ENCODE data around the gene TBX4. TPM values are rescaled to one million over a fixed set of nuclear protein-coding genes. Genes with fewer than 3 reads are reported as not detected.
A peak's percentile ranks its signal among the peaks of the same experiment; 100 is the strongest.

The TBX4 gene
- total and polyA plus RNA-seq, 2 of the 13 experiments (the other 11 are each of a cell fraction or from before 2014, with no cell fraction given) = 0.11 to 1.1 TPM

DNA sequence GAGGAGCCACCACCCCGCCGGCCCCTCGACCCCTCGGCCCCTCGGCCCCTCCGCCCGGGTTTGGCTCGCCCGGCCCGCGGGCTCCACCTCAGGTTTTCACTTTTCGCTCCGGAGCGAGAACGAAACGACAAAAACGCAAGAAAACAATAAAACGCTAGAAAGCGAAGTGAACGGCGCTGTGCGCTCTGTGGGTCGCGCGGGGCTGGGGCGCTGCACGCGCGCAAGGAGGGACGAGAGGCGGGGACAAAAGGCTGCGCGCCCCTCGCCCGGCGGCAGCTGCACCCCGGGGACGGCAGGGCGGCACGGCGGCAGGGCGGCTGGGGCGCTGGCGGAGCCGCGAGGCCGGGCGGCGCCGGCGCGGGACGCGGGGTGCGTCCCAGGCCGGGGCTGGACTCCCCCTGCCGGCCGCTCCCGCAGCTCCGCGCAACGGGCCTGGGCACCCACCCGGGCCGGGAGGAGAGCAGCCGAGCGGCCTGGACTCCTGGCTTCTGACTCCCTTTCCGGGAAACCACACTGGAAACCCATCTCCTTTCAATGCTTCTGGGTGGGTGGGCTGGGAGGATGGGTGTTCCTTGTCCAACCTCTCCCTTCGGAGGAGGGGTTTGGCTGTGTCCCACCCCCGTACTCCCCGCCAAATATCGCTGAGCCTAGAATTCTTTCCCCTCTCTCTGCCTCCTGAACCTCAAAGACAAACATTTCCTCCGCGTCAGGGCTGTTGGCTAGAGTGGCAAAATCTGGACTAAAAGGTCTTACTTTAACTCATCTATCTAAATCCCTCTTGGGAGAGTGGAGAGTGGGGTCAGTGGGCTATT, 42.7 kb upstream of the TBX4 start (continued):
- TF ChIP-seq MLLT10 (CRISPR knock-in tag; IDR thresholded peaks at IDR 0.05) (no peak), STAT5B (CRISPR knock-in tag; IDR thresholded peaks at IDR 0.05) (no peak), ZNF891 (CRISPR knock-in tag; IDR thresholded peaks at IDR 0.05) (no peak), KDM4B (CRISPR knock-in tag; IDR thresholded peaks at IDR 0.05) (no peak), ZNF501 (CRISPR knock-in tag; IDR thresholded peaks at IDR 0.05) (no peak), TBX3 (IDR thresholded peaks at IDR 0.05; ENCODE audit: borderline replicate concordance) (no peak), ZNF75D (CRISPR knock-in tag; IDR thresholded peaks at IDR 0.05; ENCODE audit: borderline replicate concordance) (no peak), MLX (CRISPR knock-in tag; IDR thresholded peaks at IDR 0.05) (no peak), ZNF660 (CRISPR knock-in tag; IDR thresholded peaks at IDR 0.05; ENCODE audit: borderline replicate concordance, low read depth) (no peak), TMF1 (CRISPR knock-in tag; IDR thresholded peaks at IDR 0.05; ENCODE audit: low read depth) (peak; percentile 84), ZNF841 (CRISPR knock-in tag; IDR thresholded peaks at IDR 0.05; ENCODE audit: borderline replicate concordance) (no peak), TARDBP (CRISPR knock-in tag; IDR thresholded peaks at IDR 0.05) (no peak), SMAD3 (CRISPR knock-in tag; IDR thresholded peaks at IDR 0.05) (no peak), DNMT3B (CRISPR knock-in tag; conservative IDR thresholded peaks at IDR 0.05) (no peak), GFI1 (CRISPR knock-in tag; IDR thresholded peaks at IDR 0.05; ENCODE audit: borderline replicate concordance) (peak; percentile 41; the same call in 1 of the 2 replicates), STAT6 (CRISPR knock-in tag; IDR thresholded peaks at IDR 0.05; ENCODE audit: borderline replicate concordance) (no peak), ZNF850 (CRISPR knock-in tag; conservative IDR thresholded peaks at IDR 0.05) (no peak), DPF2 (CRISPR knock-in tag; IDR thresholded peaks at IDR 0.05; ENCODE audit: borderline replicate concordance, low read depth) (no peak), ZNF138 (CRISPR knock-in tag; IDR thresholded peaks at IDR 0.05; ENCODE audit: low read depth) (no peak), KDM3A (CRISPR knock-in tag; IDR thresholded peaks at IDR 0.05; ENCODE audit: low read depth) (no peak), NFYB (CRISPR knock-in tag; IDR thresholded peaks at IDR 0.05) (no peak), JUN (CRISPR knock-in tag; IDR thresholded peaks at IDR 0.05) (no peak), RBFOX2 (IDR thresholded peaks at IDR 0.05; ENCODE audit: low read depth, low read length) (peak; percentile 80)
- TF ChIP-seq, protein P1, sequence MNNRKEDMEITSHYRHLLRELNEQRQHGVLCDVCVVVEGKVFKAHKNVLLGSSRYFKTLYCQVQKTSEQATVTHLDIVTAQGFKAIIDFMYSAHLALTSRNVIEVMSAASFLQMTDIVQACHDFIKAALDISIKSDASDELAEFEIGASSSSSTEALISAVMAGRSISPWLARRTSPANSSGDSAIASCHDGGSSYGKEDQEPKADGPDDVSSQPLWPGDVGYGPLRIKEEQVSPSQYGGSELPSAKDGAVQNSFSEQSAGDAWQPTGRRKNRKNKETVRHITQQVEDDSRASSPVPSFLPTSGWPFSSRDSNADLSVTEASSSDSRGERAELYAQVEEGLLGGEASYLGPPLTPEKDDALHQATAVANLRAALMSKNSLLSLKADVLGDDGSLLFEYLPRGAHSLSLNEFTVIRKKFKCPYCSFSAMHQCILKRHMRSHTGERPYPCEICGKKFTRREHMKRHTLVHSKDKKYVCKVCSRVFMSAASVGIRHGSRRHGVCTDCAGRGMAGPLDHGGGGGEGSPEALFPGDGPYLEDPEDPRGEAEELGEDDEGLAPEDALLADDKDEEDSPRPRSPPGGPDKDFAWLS (CRISPR knock-in tag; IDR thresholded peaks at IDR 0.05; ENCODE audit: borderline replicate concordance) = no peak
- TF ChIP-seq, protein P2, sequence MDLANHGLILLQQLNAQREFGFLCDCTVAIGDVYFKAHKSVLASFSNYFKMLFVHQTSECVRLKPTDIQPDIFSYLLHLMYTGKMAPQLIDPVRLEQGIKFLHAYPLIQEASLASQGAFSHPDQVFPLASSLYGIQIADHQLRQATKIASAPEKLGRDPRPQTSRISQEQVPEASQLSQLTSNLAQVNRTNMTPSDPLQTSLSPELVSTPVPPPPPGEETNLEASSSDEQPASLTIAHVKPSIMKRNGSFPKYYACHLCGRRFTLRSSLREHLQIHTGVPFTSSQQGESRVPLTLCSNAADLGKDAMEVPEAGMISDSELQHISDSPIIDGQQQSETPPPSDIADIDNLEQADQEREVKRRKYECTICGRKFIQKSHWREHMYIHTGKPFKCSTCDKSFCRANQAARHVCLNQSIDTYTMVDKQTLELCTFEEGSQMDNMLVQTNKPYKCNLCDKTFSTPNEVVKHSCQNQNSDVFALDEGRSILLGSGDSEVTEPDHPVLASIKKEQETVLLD (CRISPR knock-in tag; IDR thresholded peaks at IDR 0.05; ENCODE audit: low read depth) = no peak

All from HepG2 (cell line).